HG03571 (cell line): Measurements from ENCODE around the gene COL20A1.

Experiments
- ATAC-seq: cut with Tn5 transposase; IDR thresholded peaks from one replicate; pipeline ENCODE4 v1.9.1; 2021; ENCODE audit not compliant: unreplicated experiment

COL20A1 gene

GRCh38 chr20:63346131-63347080 is 53.4 kb downstream of the COL20A1 start:
- ATAC-seq = no peak

- no peak for ATAC-seq
Observed at GRCh38 chr20:63347081-63347741, 54.2 kb downstream of the COL20A1 start.

GRCh38 chr20:63347950-63348827 is 55.2 kb downstream of the COL20A1 start:
- no peak for ATAC-seq

GRCh38 chr20:63348828-63349515 is 56.0 kb downstream of the COL20A1 start:
- ATAC-seq = no peak

- no peak for ATAC-seq
Observed at GRCh38 chr20:63349516-63349895, 56.5 kb downstream of the COL20A1 start.

GRCh38 chr20:63350196-63350595 is 57.2 kb downstream of the COL20A1 start:
- no peak for ATAC-seq

GRCh38 chr20:63350597-63351325 is 57.8 kb downstream of the COL20A1 start:
- no peak for ATAC-seq

- ATAC-seq = no peak
Observed at GRCh38 chr20:63351326-63351700, 58.3 kb downstream of the COL20A1 start.

GRCh38 chr20:63351811-63352591 is 59.0 kb downstream of the COL20A1 start:
- no peak for ATAC-seq

GRCh38 chr20:63352811-63353221 is 59.8 kb downstream of the COL20A1 start:
- ATAC-seq = no peak

- no peak for ATAC-seq
Observed at GRCh38 chr20:63354636-63355350, 61.8 kb downstream of the COL20A1 start.

GRCh38 chr20:63355781-63356295 is 62.9 kb downstream of the COL20A1 start:
- ATAC-seq = no peak

GRCh38 chr20:63356511-63356910 is 63.5 kb downstream of the COL20A1 start:
- no peak for ATAC-seq

GRCh38 chr20:63356931-63357879 is 64.2 kb downstream of the COL20A1 start:
- ATAC-seq = no peak

GRCh38 chr20:63357921-63358905 is 65.2 kb downstream of the COL20A1 start:
- ATAC-seq = no peak
